Measurements from ENCODE around the gene TLX1. TPM values are rescaled to one million over a fixed set of nuclear protein-coding genes. Genes with fewer than 3 reads are reported as not detected.

TLX1 gene
- total RNA-seq, 1 donor from 2014 or later: not detected

DNA sequence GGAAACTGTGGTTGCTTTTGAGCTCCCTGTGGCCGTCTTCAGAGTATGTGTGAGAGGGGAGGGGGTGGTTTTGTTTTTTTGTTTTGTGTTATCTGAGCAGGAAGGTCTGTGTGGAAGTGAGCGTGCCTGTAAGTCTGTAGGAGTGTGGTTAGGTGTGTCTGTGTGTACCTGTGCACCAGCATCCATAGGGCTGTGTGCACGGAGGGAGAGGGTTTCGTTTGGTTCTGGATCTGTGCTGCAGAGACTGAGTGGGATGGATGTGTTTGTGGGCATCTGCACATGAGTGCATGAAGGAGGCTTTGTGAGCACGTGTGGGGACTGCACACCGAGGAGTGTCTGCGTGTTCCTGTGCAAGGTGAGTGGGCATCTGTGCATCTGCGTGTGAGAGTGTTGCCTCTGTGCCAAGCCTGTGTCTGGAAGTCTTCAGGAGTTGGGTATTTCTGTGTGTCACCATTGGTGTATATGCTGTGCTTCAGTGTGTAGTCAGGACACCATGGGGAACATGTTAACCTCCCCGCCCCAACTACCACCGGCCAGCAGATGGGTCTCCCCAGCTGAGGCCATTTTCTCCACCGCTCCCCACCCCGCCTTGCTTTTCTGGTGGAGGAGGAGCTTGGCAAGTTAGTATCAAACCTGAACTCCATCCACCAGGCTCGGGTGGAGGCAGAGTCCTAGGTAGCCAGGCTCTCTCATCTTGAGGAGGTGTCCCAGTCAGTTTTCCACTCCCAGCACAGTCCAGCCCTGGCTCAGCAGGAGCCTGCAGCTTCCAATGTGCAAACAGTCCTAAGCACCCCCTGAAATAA lies 7.1 kb upstream of the TLX1 start:
- Histone ChIP-seq H3K4me3 (peak overlapping the region; percentile 26), H3K27ac (no peak overlapping the region), H3K4me1 (peaks cover 17% of the 10 kb centered on the region), H3K27me3 (peaks cover 86% of the 10 kb centered on the region), H3K36me3 (no peaks in the 10 kb centered on the region), H3K9me3 (no peaks in the 10 kb centered on the region)
- no peak for TF ChIP-seq CTCF (IDR thresholded peaks at IDR 0.05)
- peak; percentile 36 for DNase-seq
- intact Hi-C loops (cut with DNase I): no loop called here
- ATAC-seq: no peak

DNA sequence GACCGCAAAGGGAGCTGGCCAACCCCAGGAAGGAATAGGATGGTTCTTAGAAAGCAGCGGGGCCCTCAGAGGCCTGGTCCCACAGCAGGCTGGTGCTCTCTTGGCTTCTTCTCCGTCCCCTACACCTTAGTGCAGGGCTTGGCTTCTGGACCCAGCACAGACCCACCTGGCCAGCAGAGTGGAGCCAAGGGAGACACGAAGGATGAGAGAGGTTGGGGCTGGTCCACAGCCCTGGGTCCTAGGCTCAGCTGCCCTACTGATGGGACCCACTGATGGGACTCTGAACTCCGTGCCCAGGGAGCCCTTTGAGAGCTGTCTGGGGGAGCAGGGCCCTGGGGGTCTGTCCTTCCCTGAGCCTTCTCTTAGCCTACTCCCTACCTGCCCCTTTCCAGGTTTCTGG lies 6.2 kb upstream of the TLX1 start:
- Histone ChIP-seq H3K36me3 (no peaks in the 10 kb centered on the region), H3K9me3 (no peaks in the 10 kb centered on the region), H3K27me3 (peaks cover 96% of the 10 kb centered on the region), H3K4me3 (no peak overlapping the region), H3K4me1 (peaks cover 17% of the 10 kb centered on the region), H3K27ac (no peak overlapping the region)
- ATAC-seq: no peak
- peak; percentile 40 for DNase-seq
- TF ChIP-seq CTCF (IDR thresholded peaks at IDR 0.05): no peak
- intact Hi-C loops (cut with DNase I): no loop called here

DNA sequence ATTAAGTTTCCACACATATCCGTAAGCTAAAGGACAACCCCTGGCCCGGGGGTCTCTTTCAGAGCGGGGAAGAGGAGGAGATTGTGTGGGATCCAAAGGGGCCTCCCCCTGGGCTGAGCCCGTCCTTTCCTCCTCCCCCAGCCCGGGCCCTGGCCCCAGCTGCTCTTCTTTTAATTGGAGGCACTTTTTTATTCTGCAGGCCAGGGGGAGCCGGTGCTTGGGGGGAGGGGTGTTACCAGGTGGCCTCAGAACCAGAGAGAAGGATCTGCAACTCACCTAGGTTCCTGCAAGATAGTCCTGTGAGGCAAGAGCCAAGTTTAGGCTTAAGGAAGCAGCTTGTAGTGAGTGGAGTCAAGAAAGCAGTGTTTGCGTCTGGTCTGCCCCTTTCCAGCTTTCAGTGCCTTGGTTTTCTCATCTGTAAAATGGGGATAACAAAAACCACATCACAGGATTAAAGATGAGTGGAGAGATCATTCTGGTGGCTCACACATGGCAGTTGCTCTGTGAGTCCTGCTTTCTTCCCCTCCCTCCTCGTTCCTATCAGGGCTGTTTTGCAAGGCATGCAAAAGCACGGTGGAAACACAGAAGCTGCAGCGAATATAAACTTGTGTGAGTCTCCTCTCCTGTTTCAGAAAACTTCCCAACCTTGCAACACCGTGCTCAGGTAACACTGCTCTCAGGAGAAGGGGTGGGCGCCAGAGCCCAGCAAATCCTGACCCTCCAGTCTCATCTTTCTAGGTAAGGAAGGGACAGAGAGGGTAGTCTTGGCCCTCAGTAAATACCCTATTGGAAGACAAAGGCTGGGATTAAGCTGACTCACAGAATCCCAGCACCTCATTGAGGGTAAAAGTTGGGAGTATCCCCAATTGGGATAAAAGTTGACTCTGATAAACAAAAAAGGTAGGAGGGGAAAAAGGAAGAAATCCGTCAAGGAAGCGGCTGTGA lies 4.1 kb upstream of the TLX1 start:
- Histone ChIP-seq H3K9me3 (no peaks in the 10 kb centered on the region), H3K27ac (no peak overlapping the region), H3K36me3 (no peaks in the 10 kb centered on the region), H3K4me1 (peaks cover 20% of the 10 kb centered on the region), H3K27me3 (peaks cover 97% of the 10 kb centered on the region), H3K4me3 (no peak overlapping the region)
- DNase-seq: peak; percentile 22
- TF ChIP-seq CTCF (IDR thresholded peaks at IDR 0.05): no peak
- ATAC-seq: no peak
- intact Hi-C loops (cut with DNase I): no loop called here

- intact Hi-C loops (cut with DNase I): no loop called here
- ATAC-seq (no peak), DNase-seq (no peak)
- Histone ChIP-seq H3K36me3 (no peaks in the 10 kb centered on the region), H3K27ac (no peak overlapping the region), H3K4me3 (no peak overlapping the region), H3K27me3 (peaks cover 97% of the 10 kb centered on the region), H3K4me1 (peaks cover 29% of the 10 kb centered on the region), H3K9me3 (no peaks in the 10 kb centered on the region)
- TF ChIP-seq CTCF (IDR thresholded peaks at IDR 0.05): no peak
Measured at GRCh38 chr10:101130141-101130540, 959 bp upstream of the TLX1 start.

DNA sequence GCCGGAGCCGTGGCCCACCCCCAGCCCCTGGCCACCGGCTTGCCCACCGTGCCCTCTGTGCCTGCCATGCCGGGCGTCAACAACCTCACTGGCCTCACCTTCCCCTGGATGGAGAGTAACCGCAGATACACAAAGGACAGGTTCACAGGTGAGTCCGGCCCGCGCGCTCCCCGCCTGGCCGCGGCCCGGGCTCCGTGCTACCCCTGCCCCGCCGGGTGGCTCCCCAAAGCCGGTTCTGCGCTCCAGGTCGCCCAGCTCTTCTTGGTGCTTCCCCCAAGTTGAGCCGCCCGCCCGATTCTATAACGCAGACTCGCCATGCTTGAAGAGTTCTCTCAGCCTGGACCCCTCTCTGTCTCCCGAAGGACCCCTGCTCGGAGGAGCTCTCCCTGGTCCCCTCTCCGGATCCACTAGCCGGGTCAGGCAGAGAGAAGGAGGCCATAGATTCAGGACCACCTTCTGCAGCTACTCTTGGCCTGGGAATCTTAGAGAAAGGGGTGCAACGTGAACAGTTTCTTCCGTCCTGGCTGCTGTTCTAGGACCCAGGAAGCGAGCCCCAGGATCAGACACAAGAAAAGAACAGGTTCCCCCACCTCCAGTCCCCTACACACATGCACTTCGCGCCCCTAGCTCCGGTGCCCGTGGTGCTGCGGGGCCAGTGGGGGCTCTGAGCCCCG lies 999 bp downstream of the TLX1 start:
- no peak overlapping the region for H3K27ac ChIP-seq
- intact Hi-C loops (cut with DNase I): no loop called here
- DNase-seq (no peak), ATAC-seq (no peak)
- H3K36me3 ChIP-seq: no peaks in the 10 kb centered on the region
- H3K9me3 ChIP-seq: no peaks in the 10 kb centered on the region
- H3K4me3 ChIP-seq: no peak overlapping the region
- peaks cover 97% of the 10 kb centered on the region for H3K27me3 ChIP-seq
- peaks cover 33% of the 10 kb centered on the region for H3K4me1 ChIP-seq
- TF ChIP-seq CTCF (IDR thresholded peaks at IDR 0.05): no peak

Measured in upper lobe of right lung (tissue), 1 donor.